Osteoblast (primary cell): ENCODE measurements around the gene RAN. TPM values are rescaled to one million over a fixed set of nuclear protein-coding genes. Genes with fewer than 3 reads are reported as not detected.
A peak's percentile ranks its signal among the peaks of the same experiment; 100 is the strongest.
"Not testable (repeated sequence)": the region's sequence is repeated elsewhere in the genome, so short reads cannot be mapped to it uniquely, and the experiment has no call there.

Experiments
- DNase-seq: peaks from one replicate; pipeline ENCODE4 v3.0.0; 2011; ENCODE audit warnings: low spot score, mixed read lengths; ENCODE audit not compliant: insufficient read length; ENCODE audit errors: missing footprints
- H2AFZ ChIP-seq: 2 replicates; pipeline ENCODE4 v1.6.0; 2011; ENCODE audit warnings: mild to moderate bottlenecking, low read length
- H3K27ac ChIP-seq: 2 replicates; pipeline ENCODE4 v1.5.1; 2011; ENCODE audit warnings: mild to moderate bottlenecking, low read depth, low read length, moderate library complexity
- H3K27me3 ChIP-seq: 2 replicates; pipeline ENCODE4 v1.6.0; 2012; ENCODE audit warnings: mild to moderate bottlenecking, control low read depth, inconsistent platforms, low read length, moderate library complexity; ENCODE audit not compliant: insufficient read depth
- H3K36me3 ChIP-seq: 2 replicates; pipeline ENCODE4 v1.5.1; 2011; ENCODE audit warnings: mild to moderate bottlenecking, low read length, control low read depth, moderate library complexity; ENCODE audit not compliant: insufficient read depth
- H3K4me1 ChIP-seq: 2 replicates; pipeline ENCODE4 v1.5.1; 2011; ENCODE audit warnings: mild to moderate bottlenecking, low read length, control low read depth, moderate library complexity; ENCODE audit not compliant: insufficient read depth
- H3K4me2 ChIP-seq: 2 replicates; pipeline ENCODE4 v1.6.0; 2011; ENCODE audit warnings: mild to moderate bottlenecking, low read length; ENCODE audit not compliant: insufficient read depth
- H3K4me3 ChIP-seq: fragments of 200-600 bp; sonication (generic); 3 replicates; pipeline ENCODE4 v1.5.1; 2012; ENCODE audit warnings: mild to moderate bottlenecking, low read length, inconsistent platforms; ENCODE audit not compliant: insufficient read depth
- H3K79me2 ChIP-seq: 2 replicates; pipeline ENCODE4 v1.6.0; 2012; ENCODE audit warnings: mild to moderate bottlenecking, low read length, control low read depth, inconsistent platforms; ENCODE audit not compliant: insufficient read depth
- H3K9me3 ChIP-seq: 2 replicates; pipeline ENCODE4 v1.5.1; 2011; ENCODE audit warnings: low read depth, low read length, control low read depth
- H4K20me1 ChIP-seq: 2 replicates; pipeline ENCODE4 v1.6.0; 2012; ENCODE audit warnings: mild to moderate bottlenecking, low read length, control low read depth; ENCODE audit not compliant: insufficient read depth
- CTCF ChIP-seq: IDR thresholded peaks from 2 replicates; pipeline ENCODE4 v1.5.1; 2011; ENCODE audit warnings: mild to moderate bottlenecking, low read depth, low read length, moderate library complexity; ENCODE audit errors: extremely low read depth
- total RNA-seq: library from RNA; depleted of rRNA; stranded (reverse); fragments of >200 nt; gene quantifications from 2 replicates; pipeline ENCODE4 v1.2.3, GENCODE V29; 2012

The RAN gene
- total RNA-seq, 1 donor: 436 TPM

- no peak for DNase-seq
- Histone ChIP-seq H3K4me1 (peaks cover 8% of the 10 kb centered on the region), H3K79me2 (no peaks in the 10 kb centered on the region), H4K20me1 (no peaks in the 10 kb centered on the region), H3K27me3 (no peaks in the 10 kb centered on the region), H3K4me2 (no peak overlapping the region), H3K4me3 (no peak overlapping the region), H2AFZ (no peak overlapping the region), H3K9me3 (no peaks in the 10 kb centered on the region), H3K27ac (no peak overlapping the region), H3K36me3 (no peaks in the 10 kb centered on the region)
- no peak for TF ChIP-seq CTCF
These were observed 25.5 kb upstream of the RAN start for GRCh38 chr12:130846369-130846768.

- H3K27me3 ChIP-seq: no peaks in the 10 kb centered on the region
- no peak overlapping the region for H3K4me3 ChIP-seq
- no peaks in the 10 kb centered on the region for H4K20me1 ChIP-seq
- no peak overlapping the region for H3K4me2 ChIP-seq
- H3K9me3 ChIP-seq: no peaks in the 10 kb centered on the region
- H3K36me3 ChIP-seq: no peaks in the 10 kb centered on the region
- H2AFZ ChIP-seq: peak overlapping the region; percentile 1
- TF ChIP-seq CTCF: no peak
- H3K4me1 ChIP-seq: peaks cover 8% of the 10 kb centered on the region
- H3K79me2 ChIP-seq: no peaks in the 10 kb centered on the region
- no peak for DNase-seq
- H3K27ac ChIP-seq: no peak overlapping the region
These were observed 24.8 kb upstream of the RAN start for GRCh38 chr12:130847112-130847511.

GRCh38 chr12:130848105-130848504, 23.8 kb upstream of the RAN start:
- not testable (repeated sequence) for H3K27ac ChIP-seq, H3K9me3 ChIP-seq, H3K27me3 ChIP-seq, H3K79me2 ChIP-seq, H3K4me3 ChIP-seq, DNase-seq, H2AFZ ChIP-seq, H4K20me1 ChIP-seq, H3K36me3 ChIP-seq, H3K4me2 ChIP-seq, H3K4me1 ChIP-seq

GRCh38 chr12:130848785-130849305, 23.0 kb upstream of the RAN start:
- not testable (repeated sequence) for H2AFZ ChIP-seq

GRCh38 chr12:130849561-130850417, 22.1 kb upstream of the RAN start:
- Histone ChIP-seq H3K27me3 (peaks cover 9% of the 10 kb centered on the region), H3K36me3 (no peaks in the 10 kb centered on the region), H3K4me2 (no peak overlapping the region), H3K27ac (no peak overlapping the region), H3K4me3 (no peak overlapping the region), H2AFZ (no peak overlapping the region), H3K79me2 (no peaks in the 10 kb centered on the region), H4K20me1 (no peaks in the 10 kb centered on the region), H3K4me1 (peaks cover 8% of the 10 kb centered on the region), H3K9me3 (no peaks in the 10 kb centered on the region)
- TF ChIP-seq CTCF: no peak
- no peak for DNase-seq

More at GRCh38 chr12:130848785-130849305, 23.0 kb upstream of the RAN start:
- H3K79me2 ChIP-seq, H3K4me1 ChIP-seq, DNase-seq, H3K9me3 ChIP-seq, H3K27me3 ChIP-seq, H3K4me3 ChIP-seq, H3K36me3 ChIP-seq, H3K4me2 ChIP-seq, H3K27ac ChIP-seq, H4K20me1 ChIP-seq: not testable (repeated sequence)
